Neural cell (in vitro differentiated cells): ENCODE results near the gene FOXA3. TPM values are rescaled to one million over a fixed set of nuclear protein-coding genes. Genes with fewer than 3 reads are reported as not detected.

Experiments
- H2AFZ ChIP-seq: fragments of 200-600, 300-800 bp; sonication (generic), shearing (Covaris generic); 2 replicates; pipeline ENCODE4 v1.6.0; 2014; ENCODE audit warnings: low read depth, mild to moderate bottlenecking, antibody characterized with exemption, low read length, moderate library complexity
- H3F3A ChIP-seq: fragments of 200-600 bp; shearing (Covaris generic); 2 replicates; pipeline ENCODE4 v1.6.1; 2016; ENCODE audit warnings: mild to moderate bottlenecking, moderate library complexity, mixed read lengths, antibody characterized with exemption, low read length; ENCODE audit not compliant: insufficient read depth, poor library complexity, severe bottlenecking
- H3K27ac ChIP-seq: fragments of 200-600, 300-800 bp; sonication (generic), shearing (Covaris generic); 2 replicates; pipeline ENCODE4 v1.5.1; 2014; ENCODE audit warnings: mild to moderate bottlenecking, low read length, moderate library complexity
- H3K27me3 ChIP-seq: fragments of 300-800, 200-600 bp; sonication (generic), shearing (Covaris generic); 2 replicates; pipeline ENCODE4 v1.6.0; 2014; ENCODE audit warnings: mild to moderate bottlenecking, low read depth, low read length, moderate library complexity; ENCODE audit not compliant: insufficient read depth
- H3K36me3 ChIP-seq: fragments of 300-800, 200-600 bp; sonication (generic), shearing (Covaris generic); 2 replicates; pipeline ENCODE4 v1.5.1; 2014; ENCODE audit warnings: mild to moderate bottlenecking, antibody characterized with exemption, low read length, moderate library complexity; ENCODE audit not compliant: insufficient read depth
- H3K4me2 ChIP-seq: fragments of 300-800, 200-600 bp; sonication (generic), shearing (Covaris generic); 2 replicates; pipeline ENCODE4 v1.6.0; 2014; ENCODE audit warnings: mild to moderate bottlenecking, low read length
- H3K4me3 ChIP-seq: fragments of 300-800, 200-600 bp; sonication (generic), shearing (Covaris generic); 2 replicates; pipeline ENCODE4 v1.5.1; 2014; ENCODE audit warnings: mild to moderate bottlenecking, low read length, moderate library complexity
- H3K79me2 ChIP-seq: fragments of 200-600 bp; shearing (Covaris generic); replicated peaks from 2 replicates; pipeline ENCODE4 v1.6.0; 2014; ENCODE audit warnings: mild to moderate bottlenecking, low read length, moderate library complexity; ENCODE audit not compliant: insufficient read depth
- H3K9ac ChIP-seq: fragments of 300-800, 200-600 bp; sonication (generic), shearing (Covaris generic); 2 replicates; pipeline ENCODE4 v1.6.1; 2016; ENCODE audit warnings: mild to moderate bottlenecking, low read length, mixed read lengths
- H3K9me2 ChIP-seq: fragments of 200-600 bp; shearing (Covaris generic); 2 replicates; pipeline ENCODE4 v1.6.1; 2016; ENCODE audit warnings: mild to moderate bottlenecking, low read length, mixed read lengths; ENCODE audit not compliant: insufficient read depth
- H3K9me3 ChIP-seq: fragments of 200-600, 300-800 bp; sonication (generic), shearing (Covaris generic); 2 replicates; pipeline ENCODE4 v1.6.1; 2016; ENCODE audit warnings: mild to moderate bottlenecking, mixed run types, low read length, moderate library complexity, mixed read lengths
- H4K20me1 ChIP-seq: fragments of 200-600 bp; shearing (Covaris generic); 2 replicates; pipeline ENCODE4 v1.6.1; 2016; ENCODE audit warnings: mild to moderate bottlenecking, mixed run types; ENCODE audit not compliant: insufficient read depth
- CTCF ChIP-seq: fragments of 450-650 bp; IDR thresholded peaks from 2 replicates; pipeline ENCODE4 v1.5.1; 2014; ENCODE audit warnings: antibody characterized with exemption, mild to moderate bottlenecking, moderate library complexity; ENCODE audit not compliant: poor library complexity, severe bottlenecking
- EP300 ChIP-seq: fragments of 450-650 bp; conservative IDR thresholded peaks from 2 replicates; pipeline ENCODE4 v1.6.1; 2014; ENCODE audit warnings: antibody characterized with exemption, mild to moderate bottlenecking, moderate library complexity; ENCODE audit not compliant: poor library complexity, severe bottlenecking
- EZH2 ChIP-seq: fragments of 200-600, 300-800 bp; shearing (Covaris generic), sonication (generic); IDR thresholded peaks from 2 replicates; pipeline ENCODE4 v1.6.1; 2014; ENCODE audit warnings: antibody characterized with exemption, low read length, borderline replicate concordance, mild to moderate bottlenecking; ENCODE audit not compliant: insufficient read depth, poor library complexity, severe bottlenecking
- MXI1 ChIP-seq: fragments of 450-650 bp; conservative IDR thresholded peaks from 2 replicates; pipeline ENCODE4 v1.6.1; 2014; ENCODE audit warnings: antibody characterized with exemption, mild to moderate bottlenecking; ENCODE audit not compliant: poor library complexity, severe bottlenecking
- POLR2AphosphoS5 ChIP-seq: IDR thresholded peaks from 2 replicates; pipeline ENCODE4 v1.6.1; 2012
- RAD21 ChIP-seq: fragments of 450-650 bp; conservative IDR thresholded peaks from 2 replicates; pipeline ENCODE4 v1.6.1; 2014; ENCODE audit warnings: antibody characterized with exemption, mild to moderate bottlenecking, moderate library complexity
- SMC3 ChIP-seq: fragments of 450-650 bp; conservative IDR thresholded peaks from 2 replicates; pipeline ENCODE4 v1.6.1; 2014; ENCODE audit warnings: antibody characterized with exemption, mild to moderate bottlenecking, moderate library complexity; ENCODE audit not compliant: poor library complexity
- TAF1 ChIP-seq: IDR thresholded peaks from 2 replicates; pipeline ENCODE4 v1.6.1; 2012; ENCODE audit warnings: low read depth
- polyA plus RNA-seq: library from polyadenylated mRNA; depleted of rRNA; stranded (reverse); fragments of >200 nt; gene quantifications from 2 replicates; pipeline ENCODE4 v1.2.3, GENCODE V29; 2014
- TF ChIP-seq, protein P1 (sequence below): IDR thresholded peaks from 2 replicates; pipeline ENCODE4 v1.6.1; 2012; ENCODE audit warnings: borderline replicate concordance

FOXA3 gene
- polyA plus RNA-seq, 1 donor from 2014 or later = not detected

DNA sequence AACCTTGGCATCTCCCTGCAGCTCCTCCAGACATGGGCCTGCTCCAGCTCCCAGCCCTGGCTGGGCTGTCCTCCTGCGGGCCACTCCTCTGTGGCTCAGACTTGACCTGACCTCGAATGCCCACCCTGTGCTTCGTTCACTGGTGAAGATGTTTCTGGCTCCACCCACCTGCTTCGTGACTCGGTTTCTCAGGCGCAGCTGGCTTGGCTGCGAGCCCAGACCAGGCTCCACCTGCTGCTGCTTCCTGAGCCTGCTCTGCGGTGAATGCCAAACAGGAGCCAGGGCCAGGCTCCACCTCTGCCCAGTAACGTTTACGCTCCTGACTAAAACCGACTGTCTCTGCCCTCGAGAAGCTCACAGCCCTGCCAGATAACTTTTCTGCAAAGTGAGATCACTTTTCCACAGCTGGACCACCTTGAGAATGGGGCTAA is 40.1 kb upstream of the FOXA3 start:
- no peaks in the 10 kb centered on the region for H3K9me2 ChIP-seq
- no peaks in the 10 kb centered on the region for H4K20me1 ChIP-seq
- no peaks in the 10 kb centered on the region for H3K79me2 ChIP-seq
- H2AFZ ChIP-seq = no peak overlapping the region
- H3K9ac ChIP-seq = no peak overlapping the region
- no peak overlapping the region for H3K4me3 ChIP-seq
- TF ChIP-seq POLR2AphosphoS5 (no peak), TAF1 (no peak), RAD21 (no peak), EZH2 (no peak), MXI1 (no peak), EP300 (no peak), SMC3 (no peak), CTCF (no peak)
- TF ChIP-seq, protein P1, sequence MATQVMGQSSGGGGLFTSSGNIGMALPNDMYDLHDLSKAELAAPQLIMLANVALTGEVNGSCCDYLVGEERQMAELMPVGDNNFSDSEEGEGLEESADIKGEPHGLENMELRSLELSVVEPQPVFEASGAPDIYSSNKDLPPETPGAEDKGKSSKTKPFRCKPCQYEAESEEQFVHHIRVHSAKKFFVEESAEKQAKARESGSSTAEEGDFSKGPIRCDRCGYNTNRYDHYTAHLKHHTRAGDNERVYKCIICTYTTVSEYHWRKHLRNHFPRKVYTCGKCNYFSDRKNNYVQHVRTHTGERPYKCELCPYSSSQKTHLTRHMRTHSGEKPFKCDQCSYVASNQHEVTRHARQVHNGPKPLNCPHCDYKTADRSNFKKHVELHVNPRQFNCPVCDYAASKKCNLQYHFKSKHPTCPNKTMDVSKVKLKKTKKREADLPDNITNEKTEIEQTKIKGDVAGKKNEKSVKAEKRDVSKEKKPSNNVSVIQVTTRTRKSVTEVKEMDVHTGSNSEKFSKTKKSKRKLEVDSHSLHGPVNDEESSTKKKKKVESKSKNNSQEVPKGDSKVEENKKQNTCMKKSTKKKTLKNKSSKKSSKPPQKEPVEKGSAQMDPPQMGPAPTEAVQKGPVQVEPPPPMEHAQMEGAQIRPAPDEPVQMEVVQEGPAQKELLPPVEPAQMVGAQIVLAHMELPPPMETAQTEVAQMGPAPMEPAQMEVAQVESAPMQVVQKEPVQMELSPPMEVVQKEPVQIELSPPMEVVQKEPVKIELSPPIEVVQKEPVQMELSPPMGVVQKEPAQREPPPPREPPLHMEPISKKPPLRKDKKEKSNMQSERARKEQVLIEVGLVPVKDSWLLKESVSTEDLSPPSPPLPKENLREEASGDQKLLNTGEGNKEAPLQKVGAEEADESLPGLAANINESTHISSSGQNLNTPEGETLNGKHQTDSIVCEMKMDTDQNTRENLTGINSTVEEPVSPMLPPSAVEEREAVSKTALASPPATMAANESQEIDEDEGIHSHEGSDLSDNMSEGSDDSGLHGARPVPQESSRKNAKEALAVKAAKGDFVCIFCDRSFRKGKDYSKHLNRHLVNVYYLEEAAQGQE = no peak
- no peaks in the 10 kb centered on the region for H3F3A ChIP-seq
- no peaks in the 10 kb centered on the region for H3K36me3 ChIP-seq
- H3K4me2 ChIP-seq = no peak overlapping the region
- H3K27ac ChIP-seq = no peak overlapping the region
- no peaks in the 10 kb centered on the region for H3K27me3 ChIP-seq
- no peaks in the 10 kb centered on the region for H3K9me3 ChIP-seq

- Histone ChIP-seq H3K9ac (no peak overlapping the region), H3K27ac (no peak overlapping the region), H3K4me3 (no peak overlapping the region), H3K36me3 (no peaks in the 10 kb centered on the region), H2AFZ (no peak overlapping the region), H3K27me3 (no peaks in the 10 kb centered on the region), H3K9me3 (no peaks in the 10 kb centered on the region), H3K4me2 (no peak overlapping the region), H3F3A (no peaks in the 10 kb centered on the region), H3K9me2 (no peaks in the 10 kb centered on the region), H3K79me2 (no peaks in the 10 kb centered on the region), H4K20me1 (no peaks in the 10 kb centered on the region)
- TF ChIP-seq POLR2AphosphoS5 (no peak), SMC3 (no peak), MXI1 (no peak), TAF1 (no peak), EP300 (no peak), CTCF (no peak), RAD21 (no peak), EZH2 (no peak)
- TF ChIP-seq, protein P1 = no peak
These were observed 39.4 kb upstream of the FOXA3 start for GRCh38 chr19:45824531-45825262.
